T-helper 2 cell treated with Interferon-gamma antibody and Interleukin-4, amounts not matched to agents 100 ng/mL and 5 ng/mL, for 36 hours (primary cell): ENCODE results near the gene TOP2B. TPM values are rescaled to one million over a fixed set of nuclear protein-coding genes. Genes with fewer than 3 reads are reported as not detected.

Experiments used
- intact Hi-C: fragments of 100-400 bp; cut with micrococcal nuclease; formaldehyde crosslinking; loops from one replicate; pipeline ENCODE4 v1.15.1; 2023
- total RNA-seq: library from RNA; stranded (reverse); gene quantifications from 2 replicates; pipeline ENCODE4 v1.2.3, GENCODE V29; 2022

The TOP2B gene
- total RNA-seq, 1 donor from 2014 or later = 125 TPM

- intact Hi-C loops = no loop called here
Observed at GRCh38 chr3:25631989-25632388, 32.7 kb downstream of the TOP2B start.

GRCh38 chr3:25621087-25621486 lies 43.6 kb downstream of the TOP2B start:
- intact Hi-C loops = no loop called here

- intact Hi-C loops = no loop called here
Observed at GRCh38 chr3:25620493-25620892, 44.2 kb downstream of the TOP2B start.

GRCh38 chr3:25619382-25619781 lies 45.3 kb downstream of the TOP2B start:
- intact Hi-C loops = no loop called here

GRCh38 chr3:25618028-25618427 lies 46.7 kb downstream of the TOP2B start:
- intact Hi-C loops = no loop called here

GRCh38 chr3:25611193-25611592 lies 53.5 kb downstream of the TOP2B start:
- intact Hi-C loops = no loop called here

GRCh38 chr3:25610779-25611178 lies 53.9 kb downstream of the TOP2B start:
- intact Hi-C loops = no loop called here

- intact Hi-C loops = no loop called here
Observed at GRCh38 chr3:25610167-25610566, 54.5 kb downstream of the TOP2B start.

GRCh38 chr3:25604107-25604805 lies 60.5 kb downstream of the TOP2B start:
- intact Hi-C loops = no loop called here

- intact Hi-C loops = no loop called here
Observed at GRCh38 chr3:25603703-25604102, 61.0 kb downstream of the TOP2B start.

- intact Hi-C loops = loop anchor here (10.0 kb wide), 1 partner anchor 153 kb away; no protein-coding TSS in a partner anchor
Observed at GRCh38 chr3:25597535-25598101, 67.1 kb downstream of the TOP2B start.

GRCh38 chr3:25594007-25594502 lies 70.7 kb downstream of the TOP2B start:
- intact Hi-C loops = loop anchor here (10.0 kb wide), 1 partner anchor 149 kb away; no protein-coding TSS in a partner anchor

GRCh38 chr3:25593001-25593400 lies 71.7 kb downstream of the TOP2B start:
- intact Hi-C loops = loop anchor here (10.0 kb wide), 1 partner anchor 148 kb away; no protein-coding TSS in a partner anchor

- intact Hi-C loops = loop anchor here (10.0 kb wide), 1 partner anchor 148 kb away; no protein-coding TSS in a partner anchor
Observed at GRCh38 chr3:25592510-25592968, 72.2 kb downstream of the TOP2B start.

- intact Hi-C loops = loop anchor here (10.0 kb wide), 1 partner anchor 145 kb away; no protein-coding TSS in a partner anchor
Observed at GRCh38 chr3:25589783-25590258, 74.9 kb downstream of the TOP2B start.

- intact Hi-C loops = no loop called here
Observed at GRCh38 chr3:25589104-25589782, 75.5 kb downstream of the TOP2B start.

GRCh38 chr3:25588441-25589103 lies 76.1 kb downstream of the TOP2B start:
- intact Hi-C loops = no loop called here

GRCh38 chr3:25587975-25588374 lies 76.7 kb downstream of the TOP2B start:
- intact Hi-C loops = no loop called here

GRCh38 chr3:25587526-25587925 lies 77.2 kb downstream of the TOP2B start:
- intact Hi-C loops = no loop called here

GRCh38 chr3:25587094-25587493 lies 77.6 kb downstream of the TOP2B start:
- intact Hi-C loops = no loop called here

- intact Hi-C loops = no loop called here
Observed at GRCh38 chr3:25586553-25586952, 78.2 kb downstream of the TOP2B start.
